ENCODE results near the gene BEX3.

Gene BEX3

GRCh38 chrX:103367502-103367901 is 8.8 kb upstream of the BEX3 start:
- Histone ChIP-seq H2AFZ (ENCODE audit: low read length) (no peak overlapping the region), H3K4me1 (ENCODE audit: insufficient read depth, low read length, severe bottlenecking) (no peaks in the 10 kb centered on the region), H3K9me2 (ENCODE audit: low read depth, low read length) (no peaks in the 10 kb centered on the region), H4K20me1 (ENCODE audit: insufficient read depth, low read length) (no peaks in the 10 kb centered on the region), H3K79me2 (ENCODE audit: insufficient read depth, low read length) (no peaks in the 10 kb centered on the region), H3K27ac (ENCODE audit: low read depth, low read length, poor library complexity, severe bottlenecking) (no peak overlapping the region), H3F3A (ENCODE audit: insufficient read depth, low read length) (no peaks in the 10 kb centered on the region), H3K9me3 (ENCODE audit: low read length) (no peaks in the 10 kb centered on the region), H3K4me3 (ENCODE audit: low read depth, low read length, poor library complexity, severe bottlenecking) (no peak overlapping the region), H3K4me2 (ENCODE audit: low read length) (no peak overlapping the region), H3K9ac (ENCODE audit: low read length) (no peak overlapping the region), H3K36me3 (ENCODE audit: insufficient read depth, low read length) (no peaks in the 10 kb centered on the region), H3K27me3 (ENCODE audit: insufficient read depth, low read length) (no peaks in the 10 kb centered on the region)
- TF ChIP-seq EZH2 (IDR thresholded peaks at IDR 0.05; ENCODE audit: borderline replicate concordance, low read length) (no peak), CTCF (IDR thresholded peaks at IDR 0.05; ENCODE audit: low read length) (no peak)

- H3K4me1 ChIP-seq (ENCODE audit: insufficient read depth, low read length, severe bottlenecking): no peaks in the 10 kb centered on the region
- H3K27ac ChIP-seq (ENCODE audit: low read depth, low read length, poor library complexity, severe bottlenecking): no peak overlapping the region
- H3K79me2 ChIP-seq (ENCODE audit: insufficient read depth, low read length): no peaks in the 10 kb centered on the region
- H3K36me3 ChIP-seq (ENCODE audit: insufficient read depth, low read length): no peaks in the 10 kb centered on the region
- no peaks in the 10 kb centered on the region for H3K9me2 ChIP-seq (ENCODE audit: low read depth, low read length)
- no peak overlapping the region for H3K4me3 ChIP-seq (ENCODE audit: low read depth, low read length, poor library complexity, severe bottlenecking)
- no peaks in the 10 kb centered on the region for H3K27me3 ChIP-seq (ENCODE audit: insufficient read depth, low read length)
- no peaks in the 10 kb centered on the region for H4K20me1 ChIP-seq (ENCODE audit: insufficient read depth, low read length)
- H3K9me3 ChIP-seq (ENCODE audit: low read length): no peaks in the 10 kb centered on the region
- H2AFZ ChIP-seq (ENCODE audit: low read length): no peak overlapping the region
- no peak overlapping the region for H3K9ac ChIP-seq (ENCODE audit: low read length)
- TF ChIP-seq EZH2 (IDR thresholded peaks at IDR 0.05; ENCODE audit: borderline replicate concordance, low read length) (no peak), CTCF (IDR thresholded peaks at IDR 0.05; ENCODE audit: low read length) (no peak)
- H3F3A ChIP-seq (ENCODE audit: insufficient read depth, low read length): no peaks in the 10 kb centered on the region
- H3K4me2 ChIP-seq (ENCODE audit: low read length): no peak overlapping the region
Measured at GRCh38 chrX:103369479-103369878, 6.9 kb upstream of the BEX3 start.

- Histone ChIP-seq H2AFZ (ENCODE audit: low read length) (no peak overlapping the region), H3K9ac (ENCODE audit: low read length) (no peak overlapping the region), H3K9me2 (ENCODE audit: low read depth, low read length) (no peaks in the 10 kb centered on the region), H3K27me3 (ENCODE audit: insufficient read depth, low read length) (no peaks in the 10 kb centered on the region), H3K36me3 (ENCODE audit: insufficient read depth, low read length) (no peaks in the 10 kb centered on the region), H3F3A (ENCODE audit: insufficient read depth, low read length) (no peaks in the 10 kb centered on the region), H3K27ac (ENCODE audit: low read depth, low read length, poor library complexity, severe bottlenecking) (no peak overlapping the region), H4K20me1 (ENCODE audit: insufficient read depth, low read length) (no peaks in the 10 kb centered on the region), H3K4me3 (ENCODE audit: low read depth, low read length, poor library complexity, severe bottlenecking) (no peak overlapping the region), H3K4me1 (ENCODE audit: insufficient read depth, low read length, severe bottlenecking) (no peaks in the 10 kb centered on the region), H3K79me2 (ENCODE audit: insufficient read depth, low read length) (no peaks in the 10 kb centered on the region), H3K9me3 (ENCODE audit: low read length) (no peaks in the 10 kb centered on the region), H3K4me2 (ENCODE audit: low read length) (no peak overlapping the region)
- TF ChIP-seq CTCF (IDR thresholded peaks at IDR 0.05; ENCODE audit: low read length): no peak
- no peak for TF ChIP-seq EZH2 (IDR thresholded peaks at IDR 0.05; ENCODE audit: borderline replicate concordance, low read length)
Measured at GRCh38 chrX:103372886-103373285, 3.5 kb upstream of the BEX3 start.
